GM20000 (cell line): Measurements from ENCODE around the gene LRRC37A.
"Not testable (repeated sequence)": the region's sequence is repeated elsewhere in the genome, so short reads cannot be mapped to it uniquely, and the experiment has no call there.

Experiments used
- DNase-seq: peaks from one replicate; pipeline ENCODE4 v3.0.0; 2012; ENCODE audit warnings: low spot score

Gene LRRC37A

GRCh38 chr17:46353856-46354255 lies 58.9 kb downstream of the LRRC37A start:
- not testable (repeated sequence) for DNase-seq

- not testable (repeated sequence) for DNase-seq
Measured at GRCh38 chr17:46361145-46361735, 66.3 kb downstream of the LRRC37A start.

GRCh38 chr17:46361755-46362154 lies 66.8 kb downstream of the LRRC37A start, which contains the start of gene ARL17B:
ARL17B (minus strand) TSS chr17:46361766; CDS start chr17:46358397, 3,369 bp downstream.
- not testable (repeated sequence) for DNase-seq

- DNase-seq, result not testable (repeated sequence)
Measured at GRCh38 chr17:46367520-46367919, 72.6 kb downstream of the LRRC37A start.

- not testable (repeated sequence) for DNase-seq
Measured at GRCh38 chr17:46372236-46373229, 77.6 kb downstream of the LRRC37A start.

GRCh38 chr17:46373418-46373817 lies 78.5 kb downstream of the LRRC37A start:
- DNase-seq, result not testable (repeated sequence)

- DNase-seq, result not testable (repeated sequence)
Measured at GRCh38 chr17:46383118-46383517, 88.2 kb downstream of the LRRC37A start.

- DNase-seq, result not testable (repeated sequence)
Measured at GRCh38 chr17:46385491-46385890, 90.6 kb downstream of the LRRC37A start.
